ENCODE data around the gene CCDC146. TPM values are rescaled to one million over a fixed set of nuclear protein-coding genes. Genes with fewer than 3 reads are reported as not detected.
"Not testable (repeated sequence)": the region's sequence is repeated elsewhere in the genome, so short reads cannot be mapped to it uniquely, and the experiment has no call there.

The CCDC146 gene
- total RNA-seq, 1 donor from 2014 or later: 3.2 TPM

DNA sequence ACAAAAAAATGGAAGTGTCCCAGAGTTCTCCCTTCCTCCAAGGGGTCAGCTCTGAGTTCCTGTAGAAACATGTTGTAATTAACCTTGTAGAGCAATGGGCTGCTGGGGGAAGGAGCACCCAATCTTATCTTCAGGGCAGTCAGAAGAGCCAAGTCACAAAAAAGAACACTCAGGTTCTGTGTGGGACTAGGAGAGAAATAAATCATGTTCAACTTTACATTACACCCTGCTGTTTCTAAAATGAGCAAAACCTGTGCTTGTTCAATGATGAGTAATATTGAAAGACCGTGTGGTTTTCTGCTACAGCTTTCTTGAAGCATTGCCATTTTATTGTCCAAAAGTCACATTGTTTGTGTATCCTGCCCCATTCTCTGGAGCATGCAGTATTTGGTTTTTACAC is 34.6 kb downstream of the CCDC146 start:
- not testable (repeated sequence) for DNase-seq (ENCODE audit: low read depth, low spot score); H3K9me3 Mint-ChIP-seq; H3K36me3 Mint-ChIP-seq (ENCODE audit: low read depth); H3K4me3 Mint-ChIP-seq; H3K27ac Mint-ChIP-seq (ENCODE audit: unreplicated experiment); H3K27me3 Mint-ChIP-seq (ENCODE audit: low read depth); H3K4me1 Mint-ChIP-seq

DNA sequence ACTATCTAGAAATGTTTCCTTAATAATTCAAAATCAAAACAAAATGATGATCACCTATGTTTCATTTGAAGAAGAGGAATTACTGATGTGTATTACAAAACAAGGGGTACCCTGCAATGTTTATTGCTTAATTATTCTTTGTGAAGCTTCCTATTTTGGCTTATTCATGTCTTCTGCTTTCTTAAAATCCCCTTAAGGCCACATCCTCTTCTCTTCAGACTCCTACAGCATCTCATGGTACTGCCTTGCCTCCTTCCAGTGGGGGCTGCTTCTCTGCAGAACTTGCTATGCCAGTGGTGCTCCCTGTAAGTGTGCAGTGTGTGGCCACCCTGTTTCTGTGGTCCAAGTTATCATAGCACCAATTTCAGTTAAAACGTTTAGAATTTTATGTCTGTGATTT is 35.0 kb downstream of the CCDC146 start:
- H3K27me3 Mint-ChIP-seq (ENCODE audit: low read depth): no peaks in the 10 kb centered on the region
- H3K9me3 Mint-ChIP-seq: no peaks in the 10 kb centered on the region
- H3K36me3 Mint-ChIP-seq (ENCODE audit: low read depth): no peaks in the 10 kb centered on the region
- TF ChIP-seq, protein P1, sequence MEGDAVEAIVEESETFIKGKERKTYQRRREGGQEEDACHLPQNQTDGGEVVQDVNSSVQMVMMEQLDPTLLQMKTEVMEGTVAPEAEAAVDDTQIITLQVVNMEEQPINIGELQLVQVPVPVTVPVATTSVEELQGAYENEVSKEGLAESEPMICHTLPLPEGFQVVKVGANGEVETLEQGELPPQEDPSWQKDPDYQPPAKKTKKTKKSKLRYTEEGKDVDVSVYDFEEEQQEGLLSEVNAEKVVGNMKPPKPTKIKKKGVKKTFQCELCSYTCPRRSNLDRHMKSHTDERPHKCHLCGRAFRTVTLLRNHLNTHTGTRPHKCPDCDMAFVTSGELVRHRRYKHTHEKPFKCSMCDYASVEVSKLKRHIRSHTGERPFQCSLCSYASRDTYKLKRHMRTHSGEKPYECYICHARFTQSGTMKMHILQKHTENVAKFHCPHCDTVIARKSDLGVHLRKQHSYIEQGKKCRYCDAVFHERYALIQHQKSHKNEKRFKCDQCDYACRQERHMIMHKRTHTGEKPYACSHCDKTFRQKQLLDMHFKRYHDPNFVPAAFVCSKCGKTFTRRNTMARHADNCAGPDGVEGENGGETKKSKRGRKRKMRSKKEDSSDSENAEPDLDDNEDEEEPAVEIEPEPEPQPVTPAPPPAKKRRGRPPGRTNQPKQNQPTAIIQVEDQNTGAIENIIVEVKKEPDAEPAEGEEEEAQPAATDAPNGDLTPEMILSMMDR (conservative IDR thresholded peaks at IDR 0.05): no peak
- H3K27ac Mint-ChIP-seq (ENCODE audit: unreplicated experiment): no peak overlapping the region
- DNase-seq (ENCODE audit: low read depth, low spot score): no peak
- H3K4me1 Mint-ChIP-seq: peaks cover 4% of the 10 kb centered on the region
- H3K4me3 Mint-ChIP-seq: no peak overlapping the region

DNA sequence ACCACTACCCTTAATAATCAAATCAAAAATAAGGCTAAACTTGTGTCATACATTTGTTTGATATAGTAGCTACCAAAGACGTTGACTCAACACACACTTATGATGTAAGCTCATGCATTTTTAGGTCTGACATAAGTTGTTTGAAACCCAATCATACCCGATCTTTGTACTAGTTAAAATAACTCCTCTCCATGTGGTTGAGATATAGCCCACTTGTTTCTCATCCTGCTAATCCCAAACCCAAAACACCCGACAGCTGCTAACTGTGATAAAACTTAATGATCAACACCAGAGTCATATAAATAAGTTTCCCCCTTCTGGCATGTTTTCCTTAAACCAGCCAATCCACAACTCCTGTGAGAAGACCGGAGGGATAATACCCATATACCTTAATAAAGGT is 48.7 kb downstream of the CCDC146 start:
- H3K27ac Mint-ChIP-seq (ENCODE audit: unreplicated experiment); H3K4me3 Mint-ChIP-seq; H3K4me1 Mint-ChIP-seq; H3K36me3 Mint-ChIP-seq (ENCODE audit: low read depth); H3K27me3 Mint-ChIP-seq (ENCODE audit: low read depth); H3K9me3 Mint-ChIP-seq; DNase-seq (ENCODE audit: low read depth, low spot score): not testable (repeated sequence)

DNA sequence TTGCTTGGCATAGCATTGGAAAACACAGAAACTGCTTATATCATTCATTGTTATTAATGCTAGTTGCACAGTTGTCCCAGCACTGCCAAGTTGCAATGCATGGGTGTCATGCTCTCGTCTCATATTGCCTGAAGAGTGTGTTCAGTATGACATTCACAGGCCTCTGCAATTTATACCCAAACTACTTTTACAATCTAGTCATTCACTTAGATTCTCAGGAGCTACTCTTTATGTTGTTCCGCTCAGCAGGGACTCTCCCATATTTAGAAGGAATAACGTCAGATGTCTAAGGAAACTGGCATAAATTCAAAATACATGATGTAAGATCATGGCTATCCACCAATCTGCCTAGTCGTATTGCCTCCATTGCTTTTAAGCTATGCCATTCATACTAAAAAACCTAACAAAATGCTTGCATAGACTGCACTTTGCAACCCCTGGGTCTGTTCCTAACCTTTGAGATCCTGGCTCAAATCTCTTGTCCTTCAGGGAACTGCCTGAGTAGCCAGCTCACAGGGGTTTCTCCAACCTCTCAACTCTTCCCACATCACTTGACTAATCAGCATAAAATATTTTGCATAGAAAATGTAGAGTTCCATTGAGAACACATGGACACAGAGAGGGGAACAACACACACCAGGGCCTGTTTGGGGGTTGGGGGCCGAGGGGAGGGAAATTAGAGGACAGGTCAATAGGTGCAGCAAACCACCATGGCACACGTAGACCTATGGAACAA is 50.2 kb downstream of the CCDC146 start:
- not testable (repeated sequence) for H3K36me3 Mint-ChIP-seq (ENCODE audit: low read depth); DNase-seq (ENCODE audit: low read depth, low spot score); H3K9me3 Mint-ChIP-seq; H3K27me3 Mint-ChIP-seq (ENCODE audit: low read depth); H3K4me1 Mint-ChIP-seq; H3K4me3 Mint-ChIP-seq; H3K27ac Mint-ChIP-seq (ENCODE audit: unreplicated experiment)

DNA sequence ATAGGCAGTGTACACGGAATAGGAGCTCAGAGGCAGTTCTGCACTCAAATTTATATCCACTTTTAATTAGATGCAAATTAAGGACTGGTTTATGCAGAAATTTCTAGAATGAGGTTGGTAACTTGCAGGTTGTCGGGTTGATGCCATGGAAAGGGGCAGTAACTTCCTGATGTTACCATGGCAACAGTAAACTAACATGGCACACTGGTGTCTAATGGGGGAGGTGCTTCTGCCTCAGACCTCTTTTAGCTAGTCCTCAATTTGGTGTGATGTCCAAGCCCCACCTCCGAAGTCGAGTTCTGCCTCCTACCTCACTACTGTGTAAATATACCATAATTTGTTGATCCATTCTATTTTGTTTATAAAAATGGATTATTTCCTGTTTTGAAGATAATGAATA is 52.0 kb downstream of the CCDC146 start:
- not testable (repeated sequence) for H3K27ac Mint-ChIP-seq (ENCODE audit: unreplicated experiment); H3K4me3 Mint-ChIP-seq; H3K4me1 Mint-ChIP-seq; H3K9me3 Mint-ChIP-seq; H3K36me3 Mint-ChIP-seq (ENCODE audit: low read depth); H3K27me3 Mint-ChIP-seq (ENCODE audit: low read depth); DNase-seq (ENCODE audit: low read depth, low spot score)

DNA sequence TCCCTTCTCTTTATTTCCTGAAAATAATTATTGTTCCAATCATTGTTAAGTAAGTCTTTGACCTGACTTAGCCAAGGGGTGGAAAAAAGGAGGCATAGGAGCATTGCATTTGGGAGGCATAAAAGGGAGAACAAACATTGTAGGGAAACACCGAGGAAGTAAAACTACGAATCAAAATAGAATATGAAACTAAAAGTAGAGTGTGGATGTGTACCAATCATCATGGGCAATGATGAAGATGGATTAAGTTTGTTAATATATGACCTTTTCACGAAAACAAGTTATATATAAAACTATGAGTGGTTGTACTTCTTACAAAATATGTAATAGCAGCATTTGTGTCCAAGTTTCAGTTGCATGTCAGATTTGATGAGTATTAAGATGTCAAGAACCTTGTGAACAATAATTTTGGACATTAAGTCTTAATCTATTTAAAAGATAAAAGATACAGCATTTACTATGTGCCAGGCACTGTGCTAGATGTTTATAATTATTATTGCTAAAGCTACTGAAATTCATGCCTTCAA is 52.9 kb downstream of the CCDC146 start:
- not testable (repeated sequence) for DNase-seq (ENCODE audit: low read depth, low spot score); H3K9me3 Mint-ChIP-seq; H3K4me1 Mint-ChIP-seq; H3K27ac Mint-ChIP-seq (ENCODE audit: unreplicated experiment); H3K36me3 Mint-ChIP-seq (ENCODE audit: low read depth); H3K4me3 Mint-ChIP-seq; H3K27me3 Mint-ChIP-seq (ENCODE audit: low read depth)

DNA sequence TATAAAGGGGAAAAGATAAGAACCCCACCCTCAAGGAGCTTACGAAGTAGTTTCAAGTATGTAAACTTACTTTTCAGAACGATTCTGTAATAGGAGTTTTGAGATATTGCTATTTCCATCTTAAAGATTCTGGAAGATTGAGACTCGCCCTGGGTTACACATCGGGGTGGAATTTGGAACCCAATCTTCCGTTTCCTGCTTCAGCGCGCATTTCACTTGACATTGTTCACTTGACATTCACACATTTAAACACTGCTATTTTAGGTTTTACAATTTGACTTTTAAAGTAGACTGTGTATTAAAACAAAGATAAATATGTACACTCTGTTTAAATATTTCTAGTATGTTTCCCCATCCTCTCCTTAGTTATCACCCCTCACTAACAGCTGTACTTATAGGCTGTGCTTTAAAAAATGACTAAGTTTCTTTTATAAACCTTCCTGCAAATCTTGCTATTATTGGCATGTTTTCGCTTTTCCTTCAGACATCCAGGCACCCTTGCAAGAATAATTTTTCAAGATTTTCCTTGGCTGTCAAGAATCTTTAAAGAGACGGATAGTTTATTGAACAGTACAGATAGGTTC is 55.0 kb downstream of the CCDC146 start:
- not testable (repeated sequence) for H3K4me3 Mint-ChIP-seq; H3K27ac Mint-ChIP-seq (ENCODE audit: unreplicated experiment); H3K27me3 Mint-ChIP-seq (ENCODE audit: low read depth); H3K4me1 Mint-ChIP-seq; H3K9me3 Mint-ChIP-seq; DNase-seq (ENCODE audit: low read depth, low spot score); H3K36me3 Mint-ChIP-seq (ENCODE audit: low read depth)

DNA sequence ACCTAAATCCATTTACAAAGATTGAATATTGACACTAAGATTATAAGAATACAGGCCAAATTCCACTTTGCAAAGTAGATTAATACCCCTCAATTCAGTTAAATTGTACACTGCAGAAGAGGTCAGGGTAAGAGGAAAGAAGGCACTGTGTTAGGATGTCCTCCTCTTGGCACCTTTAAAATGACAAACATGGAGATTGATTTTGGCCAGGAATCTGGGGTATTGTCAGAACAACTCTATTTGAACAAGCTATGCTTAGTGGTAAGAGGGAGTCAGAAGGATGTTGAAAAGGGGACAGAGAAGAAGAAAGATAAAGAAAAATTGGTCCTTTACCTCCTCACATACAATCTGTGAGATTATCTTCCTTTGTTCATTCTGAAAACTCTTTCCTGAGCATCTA is 55.6 kb downstream of the CCDC146 start:
- H3K4me1 Mint-ChIP-seq; H3K27ac Mint-ChIP-seq (ENCODE audit: unreplicated experiment); DNase-seq (ENCODE audit: low read depth, low spot score); H3K36me3 Mint-ChIP-seq (ENCODE audit: low read depth); H3K9me3 Mint-ChIP-seq; H3K4me3 Mint-ChIP-seq; H3K27me3 Mint-ChIP-seq (ENCODE audit: low read depth): not testable (repeated sequence)

DNA sequence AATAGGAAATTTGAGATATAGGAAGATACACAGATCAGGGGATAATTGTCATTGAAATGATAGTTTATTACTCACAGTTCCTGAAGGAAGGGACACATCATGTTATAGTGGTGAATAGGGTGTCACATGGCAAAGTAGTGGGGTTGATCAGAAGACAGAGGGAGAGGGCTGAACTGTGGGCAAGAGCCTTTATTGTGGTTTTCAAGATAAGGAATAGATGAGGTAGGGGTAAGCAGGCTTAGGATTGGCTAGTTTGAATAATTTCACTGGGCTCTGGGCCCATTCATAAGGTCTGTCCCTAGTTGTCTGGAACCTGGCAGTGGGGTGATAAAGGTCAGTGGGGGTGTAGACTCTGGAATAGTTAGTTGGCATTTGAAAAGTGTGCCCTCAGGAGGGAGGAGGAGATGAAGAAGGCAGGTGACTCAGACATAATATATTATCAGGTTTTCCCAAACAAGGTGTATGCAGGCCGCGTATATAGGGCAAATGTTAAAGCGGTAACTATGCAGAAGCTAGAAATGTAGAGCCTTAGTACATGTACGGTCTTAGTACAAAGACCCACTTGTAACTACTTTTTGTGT is 58.7 kb downstream of the CCDC146 start:
- H3K27ac Mint-ChIP-seq (ENCODE audit: unreplicated experiment): no peak overlapping the region
- no peak overlapping the region for H3K4me3 Mint-ChIP-seq
- no peaks in the 10 kb centered on the region for H3K27me3 Mint-ChIP-seq (ENCODE audit: low read depth)
- DNase-seq (ENCODE audit: low read depth, low spot score): no peak
- H3K4me1 Mint-ChIP-seq: no peaks in the 10 kb centered on the region
- TF ChIP-seq, protein P1 (conservative IDR thresholded peaks at IDR 0.05): no peak
- no peaks in the 10 kb centered on the region for H3K9me3 Mint-ChIP-seq
- H3K36me3 Mint-ChIP-seq (ENCODE audit: low read depth): no peaks in the 10 kb centered on the region
